T-helper 2 cell treated with Interferon-gamma antibody and Interleukin-4, amounts not matched to agents 5 μg/mL and 100 μg/mL, for 36 hours (primary cell): ENCODE measurements around the gene TTYH1.
A peak's percentile ranks its signal among the peaks of the same experiment; 100 is the strongest.

Source experiments
- DNase-seq: peaks from one replicate; pipeline ENCODE4 v3.0.0; 2021; ENCODE audit warnings: low spot score
- H3K27ac Mint-ChIP-seq: one replicate; pipeline ENCODE4 v1.8.0; 2021; ENCODE audit warnings: mild to moderate bottlenecking, mixed read lengths
- H3K27me3 Mint-ChIP-seq: one replicate; pipeline ENCODE4 v1.8.0; 2021; ENCODE audit warnings: low read depth, mixed read lengths
- H3K36me3 Mint-ChIP-seq: one replicate; pipeline ENCODE4 v1.8.0; 2021; ENCODE audit warnings: low read depth, mixed read lengths
- H3K4me1 Mint-ChIP-seq: one replicate; pipeline ENCODE4 v1.8.0; 2021; ENCODE audit warnings: low read depth, mixed read lengths
- H3K4me3 Mint-ChIP-seq: one replicate; pipeline ENCODE4 v1.8.0; 2022; ENCODE audit warnings: mild to moderate bottlenecking, moderate library complexity, mixed read lengths
- H3K9me3 Mint-ChIP-seq: one replicate; pipeline ENCODE4 v1.8.0; 2021; ENCODE audit warnings: mixed read lengths

TTYH1 gene

GRCh38 chr19:54448774-54449700 lies 33.8 kb downstream of the TTYH1 start, which contains the start of gene LENG8:
Gene LENG8, plus strand, starts transcription at chr19:54449199. Its CDS starts 2,146 bp downstream, at chr19:54451345.
- Mint-ChIP-seq H3K27me3 (peaks cover 2% of the 10 kb centered on the region), H3K27ac (peak within 1 kb of the TSS; percentile 100), H3K4me3 (peak within 1 kb of the TSS; percentile 100), H3K36me3 (peaks cover 61% of the 10 kb centered on the region), H3K4me1 (peaks cover 19% of the 10 kb centered on the region), H3K9me3 (no peaks in the 10 kb centered on the region)
- DNase-seq, result peak; percentile 98

GRCh38 chr19:54449701-54450069 lies 34.4 kb downstream of the TTYH1 start:
- peaks cover 60% of the 10 kb centered on the region for H3K36me3 Mint-ChIP-seq
- DNase-seq, result no peak
- no peaks in the 10 kb centered on the region for H3K9me3 Mint-ChIP-seq
- peaks cover 19% of the 10 kb centered on the region for H3K4me1 Mint-ChIP-seq
- peak overlapping the region; percentile 100 for H3K27ac Mint-ChIP-seq
- peak overlapping the region; percentile 100 for H3K4me3 Mint-ChIP-seq
- H3K27me3 Mint-ChIP-seq, result peaks cover 2% of the 10 kb centered on the region

- no peak for DNase-seq
- H3K27ac Mint-ChIP-seq, result peak overlapping the region; percentile 77
- H3K27me3 Mint-ChIP-seq, result peaks cover 2% of the 10 kb centered on the region
- no peaks in the 10 kb centered on the region for H3K9me3 Mint-ChIP-seq
- peaks cover 68% of the 10 kb centered on the region for H3K36me3 Mint-ChIP-seq
- H3K4me1 Mint-ChIP-seq, result peaks cover 19% of the 10 kb centered on the region
- H3K4me3 Mint-ChIP-seq, result peak overlapping the region; percentile 100
Observed at GRCh38 chr19:54451331-54451871, 36.1 kb downstream of the TTYH1 start.

GRCh38 chr19:54451997-54452396 lies 36.7 kb downstream of the TTYH1 start:
- H3K4me3 Mint-ChIP-seq, result peak overlapping the region; percentile 100
- H3K27me3 Mint-ChIP-seq, result peaks cover 2% of the 10 kb centered on the region

GRCh38 chr19:54452626-54453025 lies 37.4 kb downstream of the TTYH1 start:
- peaks cover 68% of the 10 kb centered on the region for H3K36me3 Mint-ChIP-seq
- no peak overlapping the region for H3K27ac Mint-ChIP-seq

More at GRCh38 chr19:54451997-54452396, 36.7 kb downstream of the TTYH1 start:
- no peak overlapping the region for H3K27ac Mint-ChIP-seq
- H3K9me3 Mint-ChIP-seq, result no peaks in the 10 kb centered on the region
- peaks cover 67% of the 10 kb centered on the region for H3K36me3 Mint-ChIP-seq
- peaks cover 16% of the 10 kb centered on the region for H3K4me1 Mint-ChIP-seq
- DNase-seq, result no peak

GRCh38 chr19:54453921-54454780 lies 38.9 kb downstream of the TTYH1 start:
- Mint-ChIP-seq H3K4me1 (peaks cover 11% of the 10 kb centered on the region), H3K27ac (no peak overlapping the region)

More at GRCh38 chr19:54452626-54453025, 37.4 kb downstream of the TTYH1 start:
- Mint-ChIP-seq H3K4me1 (peaks cover 13% of the 10 kb centered on the region), H3K9me3 (no peaks in the 10 kb centered on the region), H3K27me3 (peaks cover 2% of the 10 kb centered on the region), H3K4me3 (no peak overlapping the region)
- DNase-seq, result no peak

GRCh38 chr19:54454781-54455675 lies 39.8 kb downstream of the TTYH1 start:
- peaks cover 76% of the 10 kb centered on the region for H3K36me3 Mint-ChIP-seq
- no peak overlapping the region for H3K27ac Mint-ChIP-seq
- H3K4me1 Mint-ChIP-seq, result peaks cover 10% of the 10 kb centered on the region

More at GRCh38 chr19:54453921-54454780, 38.9 kb downstream of the TTYH1 start:
- Mint-ChIP-seq H3K4me3 (no peak overlapping the region), H3K36me3 (peaks cover 73% of the 10 kb centered on the region), H3K9me3 (no peaks in the 10 kb centered on the region), H3K27me3 (no peaks in the 10 kb centered on the region)
- no peak for DNase-seq

GRCh38 chr19:54455786-54456422 lies 40.6 kb downstream of the TTYH1 start:
- no peaks in the 10 kb centered on the region for H3K9me3 Mint-ChIP-seq
- no peak overlapping the region for H3K4me3 Mint-ChIP-seq
- H3K4me1 Mint-ChIP-seq, result peaks cover 4% of the 10 kb centered on the region
- no peak overlapping the region for H3K27ac Mint-ChIP-seq
- DNase-seq, result no peak
- no peaks in the 10 kb centered on the region for H3K27me3 Mint-ChIP-seq
- peaks cover 71% of the 10 kb centered on the region for H3K36me3 Mint-ChIP-seq

More at GRCh38 chr19:54454781-54455675, 39.8 kb downstream of the TTYH1 start:
- Mint-ChIP-seq H3K4me3 (no peak overlapping the region), H3K27me3 (no peaks in the 10 kb centered on the region), H3K9me3 (no peaks in the 10 kb centered on the region)
- DNase-seq, result no peak

- Mint-ChIP-seq H3K9me3 (no peaks in the 10 kb centered on the region), H3K27me3 (no peaks in the 10 kb centered on the region), H3K4me1 (peaks cover under 1% of the 10 kb centered on the region), H3K27ac (no peak overlapping the region), H3K36me3 (peaks cover 66% of the 10 kb centered on the region), H3K4me3 (no peak overlapping the region)
- DNase-seq, result no peak
Observed at GRCh38 chr19:54456423-54457373, 41.4 kb downstream of the TTYH1 start.

GRCh38 chr19:54457773-54458647 lies 42.7 kb downstream of the TTYH1 start:
- no peak overlapping the region for H3K4me3 Mint-ChIP-seq
- DNase-seq, result no peak
- no peak overlapping the region for H3K27ac Mint-ChIP-seq
- peaks cover 3% of the 10 kb centered on the region for H3K4me1 Mint-ChIP-seq
- H3K9me3 Mint-ChIP-seq, result no peaks in the 10 kb centered on the region
- H3K27me3 Mint-ChIP-seq, result no peaks in the 10 kb centered on the region
- H3K36me3 Mint-ChIP-seq, result peaks cover 59% of the 10 kb centered on the region

- Mint-ChIP-seq H3K27me3 (no peaks in the 10 kb centered on the region), H3K36me3 (peaks cover 53% of the 10 kb centered on the region), H3K4me1 (peaks cover 4% of the 10 kb centered on the region), H3K9me3 (no peaks in the 10 kb centered on the region), H3K4me3 (no peak overlapping the region), H3K27ac (no peak overlapping the region)
- no peak for DNase-seq
Observed at GRCh38 chr19:54458648-54459281, 43.5 kb downstream of the TTYH1 start.
